HepG2 (cell line): ENCODE results near the gene PNPLA2. TPM values are rescaled to one million over a fixed set of nuclear protein-coding genes. Genes with fewer than 3 reads are reported as not detected.

Experiments used
- DMTF1 ChIP-seq: sonication (generic); formaldehyde crosslinking; IDR thresholded peaks from 2 replicates; pipeline ENCODE4 v1.4.0; 2020; ENCODE audit warnings: mild to moderate bottlenecking, missing genetic modification reagents
- FOXK1 ChIP-seq: sonication (generic); formaldehyde crosslinking; IDR thresholded peaks from 2 replicates; pipeline ENCODE4 v1.4.0; 2020; ENCODE audit warnings: low read depth, missing genetic modification reagents, borderline replicate concordance
- HMGXB4 ChIP-seq, 2 experiments: sonication (generic) in 1 of 2; formaldehyde crosslinking in 1 of 2; IDR thresholded peaks; 2 replicates each; pipeline versions ENCODE4 v1.4.0 to v1.6.1; 2018 to 2020; ENCODE audit warnings: missing genetic modification reagents in 2 of 2, borderline replicate concordance in 1 of 2, low read depth in 1 of 2, mild to moderate bottlenecking in 1 of 2, missing biosample characterization in 1 of 2
- MAFG ChIP-seq: sonication (generic); formaldehyde crosslinking; IDR thresholded peaks from 2 replicates; pipeline ENCODE4 v1.5.1; 2020; ENCODE audit warnings: mild to moderate bottlenecking, missing genetic modification reagents
- MAZ ChIP-seq, 2 experiments: sonication (generic) in 1 of 2; formaldehyde crosslinking in 1 of 2; IDR thresholded peaks; 2 replicates each; pipeline versions ENCODE4 v1.5.0 to v1.6.1; 2012 to 2020; ENCODE audit warnings: low read depth in 2 of 2, mild to moderate bottlenecking in 2 of 2, borderline replicate concordance in 1 of 2, improper control_type of control experiment in 1 of 2, low read length in 1 of 2, missing genetic modification reagents in 1 of 2, moderate library complexity in 1 of 2
- MEF2D ChIP-seq: sonication (generic); formaldehyde crosslinking; IDR thresholded peaks from 2 replicates; pipeline ENCODE4 v1.5.1; 2020; ENCODE audit warnings: mild to moderate bottlenecking, missing genetic modification reagents
- MEIS2 ChIP-seq: sonication (generic); formaldehyde crosslinking; IDR thresholded peaks from 2 replicates; pipeline ENCODE4 v1.9.0; 2021; ENCODE audit warnings: mild to moderate bottlenecking, missing genetic modification reagents
- PCBP1 ChIP-seq: fragments of 200-400 bp; formaldehyde crosslinking; IDR thresholded peaks from 2 replicates; pipeline ENCODE4 v1.6.1; 2017; ENCODE audit warnings: mild to moderate bottlenecking, low read depth, low read length, borderline replicate concordance
- RNF219 ChIP-seq: sonication (generic); formaldehyde crosslinking; IDR thresholded peaks from 2 replicates; pipeline ENCODE4 v1.5.0; 2020; ENCODE audit warnings: mild to moderate bottlenecking, missing genetic modification reagents
- TFE3 ChIP-seq: IDR thresholded peaks from 2 replicates; pipeline ENCODE4 v1.6.1; 2016
- ZBTB49 ChIP-seq: sonication (generic); formaldehyde crosslinking; IDR thresholded peaks from 2 replicates; pipeline ENCODE4 v1.4.0; 2020; ENCODE audit warnings: missing genetic modification reagents, borderline replicate concordance
- ZKSCAN5 ChIP-seq: sonication (generic); formaldehyde crosslinking; IDR thresholded peaks from 2 replicates; pipeline ENCODE4 v1.5.1; 2020; ENCODE audit warnings: mild to moderate bottlenecking, missing genetic modification reagents
- ZMYM2 ChIP-seq: sonication (generic); formaldehyde crosslinking; IDR thresholded peaks from 2 replicates; pipeline ENCODE4 v1.8.0; 2022; ENCODE audit warnings: mild to moderate bottlenecking, missing genetic modification reagents
- ZNF563 ChIP-seq: sonication (generic); formaldehyde crosslinking; IDR thresholded peaks from 2 replicates; pipeline ENCODE4 v1.8.0; 2022; ENCODE audit warnings: mild to moderate bottlenecking, moderate library complexity, missing genetic modification reagents
- ZNF598 ChIP-seq: sonication (generic); formaldehyde crosslinking; IDR thresholded peaks from 2 replicates; pipeline ENCODE4 v1.5.1; 2020; ENCODE audit warnings: mild to moderate bottlenecking, missing genetic modification reagents, borderline replicate concordance
- polyA plus RNA-seq, 8 experiments: library from polyadenylated mRNA; depleted of rRNA in 3 of 8; stranded (reverse) in 7 of 8; unstranded in 1 of 8; fragments of >200 nt; fragmentation: Illumina TruSeq in 4 of 8; extraction: Trizol in 4 of 8; gene quantifications; 2 replicates each; pipeline versions ENCODE4 v1.2.1 to v1.2.3, GENCODE V29; 2011 to 2016; ENCODE audit warnings: low read depth in 4 of 8, missing spikeins in 1 of 8, mixed read lengths in 1 of 8; ENCODE audit not compliant: insufficient read depth in 1 of 8
- total RNA-seq, 5 experiments: library from RNA; depleted of rRNA; stranded (reverse); fragments of >200 nt; fragmentation: Illumina TruSeq; extraction: Trizol; gene quantifications; 2 replicates each; pipeline ENCODE4 v1.2.3, GENCODE V29; 2016; ENCODE audit warnings: low read depth in 1 of 5

PNPLA2 gene
- total and polyA plus RNA-seq, 2 of the 13 experiments (the other 11 are each of a cell fraction or from before 2014, with no cell fraction given) = 10.5 to 43.2 TPM

- TF ChIP-seq DMTF1 (CRISPR knock-in tag) (no peak), HMGXB4 (CRISPR knock-in tag; IDR thresholded peaks at IDR 0.05; ENCODE audit: borderline replicate concordance in 1 of 2, low read depth in 1 of 2) (peak; percentile 65 to 86), RNF219 (no peak), MAZ (IDR thresholded peaks at IDR 0.05; ENCODE audit: borderline replicate concordance, low read depth, low read length) (no peak), MAZ (CRISPR knock-in tag; IDR thresholded peaks at IDR 0.05; ENCODE audit: low read depth) (peak; percentile 70; the same call in 1 of the 2 replicates), MEIS2 (CRISPR knock-in tag) (peak; percentile 46; the same call in 1 of the 2 replicates), ZBTB49 (no peak), TFE3 (peak; percentile 55; the same call in 1 of the 2 replicates), ZMYM2 (CRISPR knock-in tag) (no peak), PCBP1 (no peak), MEF2D (CRISPR knock-in tag) (0 out of 2 replicates have a peak, but pooled peaks have one; percentile 34), ZNF598 (CRISPR knock-in tag) (no peak), FOXK1 (CRISPR knock-in tag) (peak; percentile 36; the same call in 1 of the 2 replicates), ZKSCAN5 (no peak), MAFG (no peak), ZNF563 (CRISPR knock-in tag) (peak; percentile 39; the same call in 1 of the 2 replicates)
These were observed 19.9 kb downstream of the PNPLA2 start (continued) for GRCh38 chr11:838441-839279.
